ENCODE results near the gene CRB3. TPM values are rescaled to one million over a fixed set of nuclear protein-coding genes. Genes with fewer than 3 reads are reported as not detected.

Gene CRB3
- total and polyA plus RNA-seq, 4 experiments from 2014 or later, result 4.2 to 10.3 (median 4.7) TPM

- ChIA-PET CTCF (ENCODE audit: partially characterized antibody) (interaction anchor here (0.6 kb wide), 1 partner anchor 420 kb away, joined by 5 read pairs; no protein-coding TSS in a partner anchor), POLR2A (ENCODE audit: partially characterized antibody) (no interaction called here)
- no peak for DNase-seq
- peaks cover 21 to 46% (median 28%) of the 10 kb centered on the region in 4 donors for H3K4me1 Mint-ChIP-seq
- H3K36me3 Mint-ChIP-seq, result peaks cover 3 to 15% of the 10 kb centered on the region in 2 donors
- intact Hi-C loops (cut with micrococcal nuclease), result no loop called here
- Histone ChIP-seq H3K27me3 (ENCODE audit: insufficient read depth, low read length) (no peaks in the 10 kb centered on the region), H3K9me3 (ENCODE audit: control insufficient read depth in 1 of 2, low read length in 2 of 2) (no peaks in the 10 kb centered on the region), H3K36me3 (ENCODE audit: insufficient read depth, low read length) (no peaks in the 10 kb centered on the region), H3K4me3 (ENCODE audit: low read length in 2 of 2) (no peak overlapping the region), H3K27ac (ENCODE audit: low read depth, low read length) (no peak overlapping the region), H3K4me1 (ENCODE audit: insufficient read depth, low read length) (peaks cover 39% of the 10 kb centered on the region)
- H3K4me3 Mint-ChIP-seq, result no peak overlapping the region
- peak overlapping the region in 3 of 7 donors; percentile 52 to 93 (median 59) for H3K27ac Mint-ChIP-seq
- no peaks in the 10 kb centered on the region for H3K27me3 Mint-ChIP-seq
- no peaks in the 10 kb centered on the region for H3K9me3 Mint-ChIP-seq
These were observed 20.2 kb downstream of the CRB3 start for GRCh38 chr19:6484230-6484629.

GRCh38 chr19:6484831-6485230, 20.8 kb downstream of the CRB3 start:
- H3K4me3 ChIP-seq (ENCODE audit: low read length in 2 of 2), result no peak overlapping the region
- CTCF ChIA-PET (ENCODE audit: partially characterized antibody), result interaction anchor here (0.6 kb wide), 1 partner anchor 419 kb away, joined by 5 read pairs; no protein-coding TSS in a partner anchor
- Mint-ChIP-seq H3K4me3 (no peak overlapping the region), H3K36me3 (peaks cover 3 to 15% of the 10 kb centered on the region in 2 donors), H3K27ac (no peak overlapping the region), H3K9me3 (no peaks in the 10 kb centered on the region), H3K4me1 (peaks cover 25 to 46% (median 30%) of the 10 kb centered on the region in 4 donors), H3K27me3 (no peaks in the 10 kb centered on the region)
- H3K4me1 ChIP-seq (ENCODE audit: insufficient read depth, low read length), result peaks cover 39% of the 10 kb centered on the region
- POLR2A ChIA-PET (ENCODE audit: partially characterized antibody), result interaction anchor here (1.9 kb wide), 1 partner anchor 60 kb away, joined by 4 read pairs; the partner anchor contains the start of gene KHSRP
- DNase-seq, result no peak
- intact Hi-C loops (cut with micrococcal nuclease), result no loop called here
- H3K9me3 ChIP-seq (ENCODE audit: control insufficient read depth in 1 of 2, low read length in 2 of 2), result no peaks in the 10 kb centered on the region
- no peaks in the 10 kb centered on the region for H3K27me3 ChIP-seq (ENCODE audit: insufficient read depth, low read length)
- no peaks in the 10 kb centered on the region for H3K36me3 ChIP-seq (ENCODE audit: insufficient read depth, low read length)
- no peak overlapping the region for H3K27ac ChIP-seq (ENCODE audit: low read depth, low read length)

GRCh38 chr19:6489278-6490061, 25.4 kb downstream of the CRB3 start:
- H3K27me3 Mint-ChIP-seq, result no peaks in the 10 kb centered on the region
- H3K4me3 ChIP-seq (ENCODE audit: low read length in 2 of 2), result peak overlapping the region; percentile 34 to 43
- peaks cover 0 to 3% of the 10 kb centered on the region in 2 donors for H3K36me3 Mint-ChIP-seq
- H3K9me3 Mint-ChIP-seq, result peaks cover 0 to 9% (median 3%) of the 10 kb centered on the region in 8 donors
- H3K36me3 ChIP-seq (ENCODE audit: insufficient read depth, low read length), result no peaks in the 10 kb centered on the region
- POLR2A ChIA-PET (ENCODE audit: partially characterized antibody), result interaction anchor here (1.5 kb wide), 1 partner anchor 8 kb away, joined by 11 read pairs; the partner anchor contains the start of gene DENND1C
- peak overlapping the region; percentile 39 to 80 (median 74) for H3K27ac Mint-ChIP-seq
- peak overlapping the region; percentile 77 to 88 (median 82) for H3K4me3 Mint-ChIP-seq
- H3K27ac ChIP-seq (ENCODE audit: low read depth, low read length), result peak overlapping the region; percentile 41
- peak in 1 of 5 donors; percentile 10 for DNase-seq
- CTCF ChIA-PET (ENCODE audit: partially characterized antibody), result no interaction called here
- no peaks in the 10 kb centered on the region for H3K27me3 ChIP-seq (ENCODE audit: insufficient read depth, low read length)
- H3K4me1 ChIP-seq (ENCODE audit: insufficient read depth, low read length), result peaks cover 13% of the 10 kb centered on the region
- H3K9me3 ChIP-seq (ENCODE audit: control insufficient read depth in 1 of 2, low read length in 2 of 2), result no peaks in the 10 kb centered on the region
- intact Hi-C loops (cut with micrococcal nuclease), result no loop called here
- H3K4me1 Mint-ChIP-seq, result peaks cover 10 to 21% (median 12%) of the 10 kb centered on the region in 4 donors

GRCh38 chr19:6490134-6490533, 26.1 kb downstream of the CRB3 start:
- H3K27me3 Mint-ChIP-seq, result no peaks in the 10 kb centered on the region
- Histone ChIP-seq H3K4me3 (ENCODE audit: low read length in 2 of 2) (peak overlapping the region in 1 of 2 donors; percentile 43), H3K27me3 (ENCODE audit: insufficient read depth, low read length) (no peaks in the 10 kb centered on the region), H3K36me3 (ENCODE audit: insufficient read depth, low read length) (no peaks in the 10 kb centered on the region), H3K4me1 (ENCODE audit: insufficient read depth, low read length) (peaks cover 13% of the 10 kb centered on the region), H3K9me3 (ENCODE audit: control insufficient read depth in 1 of 2, low read length in 2 of 2) (no peaks in the 10 kb centered on the region), H3K27ac (ENCODE audit: low read depth, low read length) (peak overlapping the region; percentile 41)
- H3K9me3 Mint-ChIP-seq, result peaks cover 0 to 9% (median 3%) of the 10 kb centered on the region in 8 donors
- peak overlapping the region; percentile 39 to 91 (median 75) for H3K27ac Mint-ChIP-seq
- H3K4me1 Mint-ChIP-seq, result peaks cover 10 to 21% (median 12%) of the 10 kb centered on the region in 4 donors
- H3K36me3 Mint-ChIP-seq, result peaks cover 0 to 3% of the 10 kb centered on the region in 2 donors
- POLR2A ChIA-PET (ENCODE audit: partially characterized antibody), result interaction anchor here (0.8 to 1.5 kb wide), 2 partner anchors 9 to 118 kb away, joined by 3 to 11 read pairs; partner anchors contain the start of gene DENND1C
- peak overlapping the region; percentile 77 to 88 (median 82) for H3K4me3 Mint-ChIP-seq
- no peak for DNase-seq
- intact Hi-C loops (cut with micrococcal nuclease), result no loop called here
- CTCF ChIA-PET (ENCODE audit: partially characterized antibody), result interaction anchor here (1.5 kb wide), 1 partner anchor 27 kb away, joined by 4 read pairs; no protein-coding TSS in a partner anchor

- intact Hi-C loops (cut with micrococcal nuclease), result no loop called here
- CTCF ChIA-PET (ENCODE audit: partially characterized antibody), result interaction anchor here (1.3 kb wide), 1 partner anchor 11 kb away, joined by 3 read pairs; no protein-coding TSS in a partner anchor
- Mint-ChIP-seq H3K4me1 (peaks cover 10 to 21% (median 12%) of the 10 kb centered on the region in 4 donors), H3K27ac (peak overlapping the region in 1 of 7 donors; percentile 48), H3K9me3 (peaks cover 0 to 9% (median 3%) of the 10 kb centered on the region in 8 donors), H3K36me3 (peaks cover 0 to 3% of the 10 kb centered on the region in 2 donors), H3K27me3 (no peaks in the 10 kb centered on the region), H3K4me3 (no peak overlapping the region)
- DNase-seq, result no peak
- Histone ChIP-seq H3K27me3 (ENCODE audit: insufficient read depth, low read length) (no peaks in the 10 kb centered on the region), H3K4me3 (ENCODE audit: low read length in 2 of 2) (no peak overlapping the region), H3K27ac (ENCODE audit: low read depth, low read length) (no peak overlapping the region), H3K36me3 (ENCODE audit: insufficient read depth, low read length) (no peaks in the 10 kb centered on the region), H3K4me1 (ENCODE audit: insufficient read depth, low read length) (peaks cover 13% of the 10 kb centered on the region), H3K9me3 (ENCODE audit: control insufficient read depth in 1 of 2, low read length in 2 of 2) (no peaks in the 10 kb centered on the region)
- POLR2A ChIA-PET (ENCODE audit: partially characterized antibody), result interaction anchor here (2.1 kb wide), 1 partner anchor 10 kb away, joined by 9 read pairs; the partner anchor contains the start of gene DENND1C
These were observed 27.9 kb downstream of the CRB3 start for GRCh38 chr19:6491802-6492592.

- Mint-ChIP-seq H3K27me3 (peaks cover 0 to 4% of the 10 kb centered on the region in 2 donors), H3K4me1 (peaks cover 9 to 16% (median 13%) of the 10 kb centered on the region in 4 donors), H3K4me3 (no peak overlapping the region), H3K36me3 (peaks cover 0 to 3% of the 10 kb centered on the region in 2 donors), H3K27ac (peak overlapping the region in 1 of 7 donors; percentile 86), H3K9me3 (peaks cover 0 to 9% (median 3%) of the 10 kb centered on the region in 8 donors)
- CTCF ChIA-PET (ENCODE audit: partially characterized antibody), result no interaction called here
- POLR2A ChIA-PET (ENCODE audit: partially characterized antibody), result no interaction called here
- no peak overlapping the region for H3K4me3 ChIP-seq (ENCODE audit: low read length in 2 of 2)
- intact Hi-C loops (cut with micrococcal nuclease), result no loop called here
- no peaks in the 10 kb centered on the region for H3K27me3 ChIP-seq (ENCODE audit: insufficient read depth, low read length)
- no peaks in the 10 kb centered on the region for H3K9me3 ChIP-seq (ENCODE audit: control insufficient read depth in 1 of 2, low read length in 2 of 2)
- no peak overlapping the region for H3K27ac ChIP-seq (ENCODE audit: low read depth, low read length)
- H3K4me1 ChIP-seq (ENCODE audit: insufficient read depth, low read length), result peaks cover 7% of the 10 kb centered on the region
- no peaks in the 10 kb centered on the region for H3K36me3 ChIP-seq (ENCODE audit: insufficient read depth, low read length)
- no peak for DNase-seq
These were observed 30.5 kb downstream of the CRB3 start for GRCh38 chr19:6494438-6495036.
